Measurements from ENCODE around the gene BBS5.
A peak's percentile ranks its signal among the peaks of the same experiment; 100 is the strongest.
"Not testable (repeated sequence)": the region's sequence is repeated elsewhere in the genome, so short reads cannot be mapped to it uniquely, and the experiment has no call there.

Gene BBS5
- 0.35 to 12.8 (median 4.4) reads per million in 17 experiments for total RNA-seq

- DNase-seq = peak; percentile 87 to 94 (median 92)
Measured at GRCh38 chr2:169479257-169480078, at the start of gene BBS5. BBS5 (plus strand) TSS chr2:169479494; CDS start chr2:169479554, 60 bp downstream.

DNA sequence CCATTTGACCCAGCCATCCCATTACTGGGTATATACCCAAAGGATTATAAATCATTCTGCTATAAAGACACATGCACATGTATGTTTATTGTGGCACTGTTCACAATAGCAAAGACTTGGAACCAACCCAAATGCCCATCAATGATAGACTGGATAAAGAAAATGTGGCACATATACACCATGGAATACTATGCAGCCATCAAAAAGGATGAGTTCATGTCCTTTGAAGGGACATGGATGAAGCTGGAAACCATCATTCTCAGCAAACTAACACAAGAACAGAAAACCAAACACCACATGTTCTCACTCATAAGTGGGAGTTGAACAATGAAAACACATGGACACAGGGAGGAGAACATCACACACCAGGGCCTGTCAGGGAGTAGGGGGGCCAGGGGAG lies 47.5 kb upstream of the BBS5 start:
- DNase-seq = not testable (repeated sequence)

DNA sequence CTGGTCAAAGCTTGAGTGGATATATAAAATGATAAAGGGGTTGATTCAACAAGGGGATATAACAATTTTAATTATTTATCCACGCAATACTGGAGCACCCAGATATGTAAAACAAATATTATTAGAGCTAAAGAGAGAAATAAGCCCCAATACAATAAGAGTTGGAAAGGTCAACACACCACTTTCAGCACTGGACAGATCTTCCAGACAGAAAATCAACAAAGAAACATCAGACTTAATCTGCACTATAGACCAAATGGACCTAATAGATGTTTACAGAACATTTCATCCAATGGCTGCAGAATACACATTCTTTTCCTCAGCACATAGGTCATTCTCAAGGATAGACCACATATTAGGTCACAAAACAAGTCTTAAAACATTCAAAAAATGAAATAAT lies 45.1 kb upstream of the BBS5 start:
- not testable (repeated sequence) for DNase-seq

GRCh38 chr2:169438466-169439072 lies 40.7 kb upstream of the BBS5 start:
- no peak for DNase-seq

- DNase-seq = no peak
Measured at GRCh38 chr2:169439900-169440299, 39.4 kb upstream of the BBS5 start.

- DNase-seq = no peak
Measured at GRCh38 chr2:169446452-169446851, 32.8 kb upstream of the BBS5 start.

GRCh38 chr2:169448316-169448715 lies 31.0 kb upstream of the BBS5 start:
- DNase-seq = no peak

GRCh38 chr2:169448865-169449264 lies 30.4 kb upstream of the BBS5 start:
- DNase-seq = no peak

- DNase-seq = peak; percentile 36 to 74 (median 46)
Measured at GRCh38 chr2:169452080-169452479, 27.2 kb upstream of the BBS5 start.

DNA sequence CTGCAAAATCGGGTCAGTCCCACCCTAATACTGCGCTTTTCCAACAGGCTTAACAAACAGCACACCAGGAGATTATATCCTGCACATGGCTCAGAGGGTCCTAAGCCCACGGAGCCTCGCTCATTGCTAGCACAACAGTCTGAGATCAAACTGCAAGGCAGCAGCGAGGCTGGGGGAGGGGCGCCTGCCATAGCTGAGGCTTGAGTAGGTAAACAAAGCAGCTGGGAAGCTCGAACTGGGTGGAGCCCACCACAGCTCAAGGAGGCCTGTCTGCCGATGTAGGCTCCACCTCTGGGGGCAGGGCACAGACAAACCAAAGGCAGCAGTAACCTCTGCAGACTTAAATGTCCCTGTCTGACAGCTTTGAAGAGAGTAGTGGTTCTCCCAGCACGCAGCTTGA lies 26.2 kb upstream of the BBS5 start:
- not testable (repeated sequence) for DNase-seq

DNA sequence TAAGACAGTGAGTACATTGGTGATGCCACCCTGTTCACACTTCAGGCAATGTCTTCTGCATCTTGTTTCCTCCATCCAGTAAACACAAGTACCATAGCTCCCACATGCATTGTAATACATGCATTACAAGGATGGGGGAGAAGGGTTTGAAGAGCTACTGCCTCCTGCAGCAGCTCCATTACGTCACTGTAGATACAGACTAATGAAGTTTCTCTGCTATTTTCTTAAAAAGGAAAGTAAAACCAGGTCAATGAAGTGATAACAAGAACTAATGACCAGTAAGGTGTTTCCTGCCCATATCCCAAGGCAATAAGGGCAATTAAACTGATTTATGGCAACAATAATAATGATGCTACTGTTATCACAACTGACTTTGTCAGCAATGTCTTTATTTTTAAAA lies 18.2 kb upstream of the BBS5 start:
- no peak for DNase-seq

DNA sequence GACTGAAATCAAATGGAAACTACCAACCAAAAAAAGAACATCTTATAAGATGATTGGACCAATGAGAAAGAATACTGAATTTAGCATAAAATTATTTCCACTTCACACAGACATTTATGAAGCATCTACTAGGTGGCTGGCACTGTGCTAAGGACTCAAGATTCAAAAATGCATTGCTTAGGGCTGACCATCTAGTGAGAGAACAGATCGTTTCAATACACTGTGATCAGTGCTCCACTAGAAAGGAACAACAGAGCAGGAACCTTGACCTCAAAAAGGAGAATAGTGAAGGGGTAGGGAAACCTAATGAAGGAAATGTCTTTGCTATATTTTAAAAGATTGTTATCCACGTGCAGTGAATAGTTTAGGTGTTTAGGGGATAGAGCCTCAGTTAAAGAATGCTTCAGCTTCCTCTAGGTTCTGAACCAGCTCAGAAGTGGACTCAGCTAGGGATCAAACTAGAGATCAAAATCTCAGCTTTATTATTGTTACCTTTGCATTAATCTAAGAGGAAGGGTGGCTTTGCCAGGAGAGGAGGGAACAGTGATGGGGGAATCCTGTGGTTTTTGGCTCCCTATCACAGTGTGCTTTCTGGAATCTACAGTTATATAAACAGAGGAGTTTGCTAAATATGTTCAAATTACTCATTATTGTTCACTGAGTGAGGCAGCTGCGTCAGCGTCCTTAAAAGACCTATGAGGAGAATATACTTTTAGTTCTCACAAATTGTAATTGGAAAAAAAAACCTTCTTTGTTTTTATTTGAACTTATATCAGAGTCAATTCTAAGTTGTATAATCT lies 16.2 kb upstream of the BBS5 start:
- DNase-seq = no peak

- DNase-seq = no peak
Measured at GRCh38 chr2:169464466-169464865, 14.8 kb upstream of the BBS5 start.

DNA sequence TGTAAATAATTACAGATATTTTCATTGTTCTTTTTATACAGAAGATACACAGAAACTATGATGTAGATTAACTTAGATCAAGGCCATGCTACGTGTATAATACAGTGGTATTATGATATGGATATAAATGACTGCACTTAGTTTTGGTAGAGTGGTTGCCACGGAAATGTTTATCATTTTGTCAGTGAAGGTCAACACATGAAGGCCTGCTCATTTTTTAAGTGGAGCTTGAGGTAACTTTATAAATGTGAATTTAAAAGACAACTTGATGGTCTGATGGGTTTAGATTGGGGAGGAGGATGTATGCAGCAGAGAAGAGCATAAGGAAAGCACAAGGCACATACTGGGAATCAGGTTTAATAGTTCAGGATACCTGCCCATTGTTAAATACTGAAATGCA lies 14.4 kb upstream of the BBS5 start:
- no peak for DNase-seq

- no peak for DNase-seq
Measured at GRCh38 chr2:169468841-169469240, 10.5 kb upstream of the BBS5 start.

DNA sequence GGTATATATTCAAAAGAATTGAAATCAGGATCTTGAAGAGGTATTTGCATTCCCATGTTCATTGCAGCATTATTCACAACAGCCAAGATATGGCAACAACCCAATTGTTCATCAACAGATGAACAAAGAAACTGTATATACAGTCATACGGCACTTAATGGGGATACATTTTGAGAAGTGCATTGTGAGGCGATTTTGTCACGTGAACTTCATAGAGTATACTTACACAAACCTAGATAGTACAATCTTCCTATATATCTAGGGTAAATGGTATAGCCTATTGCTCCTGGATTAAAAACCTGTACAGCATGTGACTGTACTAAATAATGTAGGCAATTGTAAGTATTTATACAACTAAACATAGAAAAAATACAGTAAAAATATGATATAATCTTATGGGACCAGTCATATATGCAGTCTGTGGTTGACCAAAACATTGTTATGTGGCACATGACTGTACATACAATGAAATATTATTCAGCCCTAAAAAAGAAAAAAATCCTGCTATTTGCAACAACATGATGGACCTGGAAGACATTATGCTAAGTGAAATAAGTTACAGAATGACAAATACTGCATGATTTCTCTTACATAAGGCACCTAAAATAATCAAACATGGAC lies 9.2 kb upstream of the BBS5 start:
- DNase-seq = no peak

DNA sequence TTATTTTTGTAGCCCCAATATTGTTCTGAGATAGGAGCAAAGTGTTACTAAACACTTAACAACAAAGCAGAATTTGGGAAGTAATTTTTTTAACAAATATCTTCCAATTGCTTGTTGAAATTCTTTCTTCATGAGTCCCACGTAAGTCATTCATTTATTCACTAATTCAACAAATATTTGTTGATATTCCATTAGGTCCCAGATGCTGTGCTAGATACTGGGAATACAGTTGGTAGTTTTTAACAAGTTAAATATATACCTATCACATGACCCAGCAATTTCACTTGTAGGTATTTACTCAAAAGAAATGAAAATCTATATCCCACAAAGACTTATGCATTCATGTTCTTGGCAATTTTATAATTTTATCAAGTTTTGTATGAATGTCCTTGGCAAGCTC lies 7.0 kb upstream of the BBS5 start:
- DNase-seq = no peak

DNA sequence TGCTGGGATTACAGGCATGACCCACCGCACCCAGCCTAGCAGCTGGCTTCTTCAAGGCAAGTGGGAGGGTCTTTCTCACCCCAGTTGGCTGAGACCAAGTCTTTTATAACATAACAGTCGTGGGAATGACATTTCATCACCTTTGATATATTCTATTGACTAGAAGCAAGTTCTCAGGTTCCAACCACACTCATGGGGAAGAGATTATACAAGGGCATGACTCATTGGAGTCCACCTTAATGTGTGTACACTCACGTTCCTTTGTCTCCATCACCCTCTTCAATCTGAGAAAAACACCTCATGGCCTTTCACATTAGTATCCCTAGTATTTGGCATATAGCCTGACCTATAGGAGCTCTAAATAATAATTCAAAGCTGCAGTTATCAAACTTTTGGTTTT lies 2.8 kb upstream of the BBS5 start:
- no peak for DNase-seq

GRCh38 chr2:169478339-169478738 lies 955 bp upstream of the BBS5 start:
- DNase-seq = peak; percentile 89 to 98 (median 94)

- no peak for DNase-seq
Measured at GRCh38 chr2:169478745-169479256, 493 bp upstream of the BBS5 start.

- DNase-seq = no peak
Measured at GRCh38 chr2:169480079-169480465, 778 bp downstream of the BBS5 start.

DNA sequence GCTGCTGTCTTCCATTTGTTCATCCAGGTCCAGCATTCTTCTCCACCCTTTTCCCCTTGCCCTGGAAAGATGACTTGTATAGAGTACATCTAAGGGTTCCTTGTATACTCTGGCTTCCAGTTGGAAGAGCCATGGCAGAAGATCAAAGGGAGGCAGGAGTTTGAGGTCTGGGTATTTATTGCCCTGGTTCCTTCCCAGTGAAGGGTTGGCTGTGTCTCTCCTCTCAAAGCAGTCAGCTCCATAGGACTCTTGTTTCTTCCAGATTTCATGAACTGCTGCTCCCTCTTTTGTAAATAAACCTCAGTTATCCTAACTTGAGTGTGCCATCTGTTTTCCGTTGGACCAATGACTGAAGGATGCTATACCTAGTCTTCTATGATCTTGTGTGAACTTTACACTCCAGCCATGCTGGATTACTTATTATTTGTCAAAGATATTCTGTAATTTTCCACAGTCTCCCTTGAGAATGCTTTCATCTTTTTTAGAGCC lies 6.4 kb downstream of the BBS5 start:
- no peak for DNase-seq

DNA sequence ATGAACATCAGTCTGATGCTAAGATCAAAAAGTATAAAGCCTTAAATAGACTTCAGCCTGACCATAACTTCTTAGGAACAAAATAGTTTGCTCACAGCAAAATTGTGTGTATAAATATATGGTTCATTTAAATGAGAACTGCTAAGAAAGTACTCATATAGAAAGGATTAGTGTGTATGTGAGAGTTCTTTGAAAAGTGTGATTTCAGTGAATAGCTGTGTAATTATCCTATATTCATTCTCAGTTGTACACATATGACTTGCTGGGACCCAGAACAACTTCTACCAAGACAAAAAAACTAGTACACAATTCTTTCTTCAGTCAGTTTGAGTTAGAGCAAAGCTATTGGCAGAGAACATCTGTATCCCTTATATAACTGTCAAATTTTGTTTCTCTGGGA lies 7.2 kb downstream of the BBS5 start:
- DNase-seq = no peak

Measured in suppressor macrophage (primary cell).